Measurements from ENCODE around the gene SUPT6H. TPM values are rescaled to one million over a fixed set of nuclear protein-coding genes. Genes with fewer than 3 reads are reported as not detected.
A peak's percentile ranks its signal among the peaks of the same experiment; 100 is the strongest.

Gene SUPT6H
- polyA plus RNA-seq, 1 donor from 2014 or later = 19.0 TPM

DNA sequence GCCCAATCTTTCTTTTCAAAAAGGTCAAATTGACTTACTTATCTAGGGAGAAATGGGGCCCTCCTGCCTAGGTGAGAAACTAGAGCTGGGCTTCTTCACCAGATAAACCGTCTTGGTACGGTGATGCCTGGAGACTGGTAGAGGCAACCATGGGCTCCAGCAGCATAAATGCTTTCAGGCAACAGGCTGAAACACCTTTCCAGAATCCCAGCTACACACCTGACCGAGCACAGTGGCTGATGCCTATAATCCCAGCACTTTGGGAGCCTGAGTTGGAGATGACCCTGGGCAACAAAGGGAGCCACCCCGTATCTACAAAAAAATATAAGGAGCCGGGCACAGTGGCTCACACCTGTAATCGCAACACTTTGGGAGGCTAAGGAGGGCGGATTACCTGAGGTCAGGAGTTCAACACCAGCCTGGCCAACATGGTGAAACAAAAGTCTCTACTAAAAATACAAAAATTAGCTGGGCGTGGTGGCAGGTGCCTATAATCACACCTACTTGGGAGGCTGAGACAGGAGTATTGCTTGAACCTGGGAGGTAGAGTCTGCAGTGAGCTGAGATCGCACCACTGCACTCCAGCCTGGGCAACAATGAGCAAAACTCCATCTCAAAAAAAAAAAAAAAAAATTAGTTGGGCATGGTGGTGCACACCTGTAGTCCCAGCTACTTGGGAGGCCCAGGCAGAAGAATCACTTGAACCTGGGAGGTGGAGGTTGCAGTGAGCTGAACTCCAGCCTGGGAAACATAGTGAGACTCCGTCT is 89.8 kb downstream of the SUPT6H start:
- no peaks in the 10 kb centered on the region for H3K27me3 ChIP-seq (ENCODE audit: insufficient read depth, low read depth, low read length)
- no peaks in the 10 kb centered on the region for H3K9me3 ChIP-seq (ENCODE audit: low read length)
- H3K27ac ChIP-seq (ENCODE audit: low read length) = no peak overlapping the region
- no peak overlapping the region for H3K4me2 ChIP-seq (ENCODE audit: low read length)
- no peak for TF ChIP-seq TAF1 (IDR thresholded peaks at IDR 0.05; ENCODE audit: low read depth)
- TF ChIP-seq EZH2 (IDR thresholded peaks at IDR 0.05; ENCODE audit: borderline replicate concordance, insufficient read depth, low read length, poor library complexity, severe bottlenecking) = no peak
- no peak for TF ChIP-seq CTCF (IDR thresholded peaks at IDR 0.05; ENCODE audit: poor library complexity, severe bottlenecking)
- TF ChIP-seq SMC3 (conservative IDR thresholded peaks at IDR 0.05; ENCODE audit: poor library complexity) = no peak
- TF ChIP-seq MXI1 (conservative IDR thresholded peaks at IDR 0.05; ENCODE audit: poor library complexity, severe bottlenecking) = no peak
- TF ChIP-seq EP300 (conservative IDR thresholded peaks at IDR 0.05; ENCODE audit: poor library complexity, severe bottlenecking) = no peak
- peak; percentile 35 for TF ChIP-seq POLR2AphosphoS5 (IDR thresholded peaks at IDR 0.05)
- no peak overlapping the region for H3K4me3 ChIP-seq (ENCODE audit: low read length)
- peaks cover 16% of the 10 kb centered on the region for H4K20me1 ChIP-seq (ENCODE audit: insufficient read depth)
- no peak overlapping the region for H3K9ac ChIP-seq (ENCODE audit: low read length)
- H3K36me3 ChIP-seq (ENCODE audit: insufficient read depth, low read length) = peaks cover 21% of the 10 kb centered on the region
- no peaks in the 10 kb centered on the region for H3F3A ChIP-seq (ENCODE audit: insufficient read depth, low read length, poor library complexity, severe bottlenecking)
- no peaks in the 10 kb centered on the region for H3K9me2 ChIP-seq (ENCODE audit: insufficient read depth, low read length)
- no peak overlapping the region for H2AFZ ChIP-seq (ENCODE audit: low read depth, low read length)
- peaks cover 15% of the 10 kb centered on the region for H3K79me2 ChIP-seq (replicated peaks; ENCODE audit: insufficient read depth, low read length)

Small RNA genes lying within 50 kb of the gene (small RNA-seq; reads per million reads assigned to genes)
- gene SNORD42A = 0 reads per million in 3 experiments
- 2.9 to 6.0 (median 4.4) reads per million in 3 experiments for gene SNORD42B
- gene SNORD4A = 0 reads per million in 3 experiments
- gene SNORD4B = 0 reads per million in 3 experiments

Other genes with a start within 250 kb of the SUPT6H start
- not detected in 2 replicates for gene SLC13A2, start 188.6 kb upstream of the SUPT6H start, polyA plus RNA-seq
- not detected in 2 replicates for gene FOXN1, start 155.9 kb upstream of the SUPT6H start, polyA plus RNA-seq
- 218 and 231 TPM in 2 replicates for gene UNC119, start 109.6 kb upstream of the SUPT6H start, polyA plus RNA-seq
- 37.6 and 58.5 TPM in 2 replicates for gene PIGS, start 90.7 kb upstream of the SUPT6H start, polyA plus RNA-seq
- 3.6 and 4.0 TPM in 2 replicates for gene ALDOC, start 85.3 kb upstream of the SUPT6H start, polyA plus RNA-seq
- gene SPAG5, start 63.2 kb upstream of the SUPT6H start, polyA plus RNA-seq = 19.9 and 21.2 TPM in 2 replicates
- 45.7 and 47.5 TPM in 2 replicates for gene RSKR, start 48.0 kb upstream of the SUPT6H start, polyA plus RNA-seq
- gene BLTP2, start 17.0 kb upstream of the SUPT6H start, polyA plus RNA-seq = 52.1 and 54.4 TPM in 2 replicates
- gene SDF2, start 299 bp upstream of the SUPT6H start, polyA plus RNA-seq = 113 and 129 TPM in 2 replicates
- gene PROCA1, start 49.7 kb downstream of the SUPT6H start, polyA plus RNA-seq = 18.8 and 20.7 TPM in 2 replicates
- 3.4 and 9.3 TPM in 2 replicates for gene RAB34, start 55.7 kb downstream of the SUPT6H start, polyA plus RNA-seq
- gene RPL23A, start 57.8 kb downstream of the SUPT6H start, polyA plus RNA-seq = 292 and 297 TPM in 2 replicates
- not detected in 2 replicates for gene TLCD1, start 64.0 kb downstream of the SUPT6H start, polyA plus RNA-seq
- 1.5 and 2.0 TPM in 2 replicates for gene NEK8, start 66.6 kb downstream of the SUPT6H start, polyA plus RNA-seq
- 139 and 146 TPM in 2 replicates for gene TRAF4, start 81.8 kb downstream of the SUPT6H start, polyA plus RNA-seq
- gene FAM222B, start 180.6 kb downstream of the SUPT6H start, polyA plus RNA-seq = 1.9 and 6.4 TPM in 2 replicates
- 24.2 and 31.8 TPM in 2 replicates for gene ERAL1, start 192.8 kb downstream of the SUPT6H start, polyA plus RNA-seq
- 27.5 and 34.5 TPM in 2 replicates for gene FLOT2, start 235.5 kb downstream of the SUPT6H start, polyA plus RNA-seq
- 91.1 and 93.2 TPM in 2 replicates for gene DHRS13, start 240.9 kb downstream of the SUPT6H start, polyA plus RNA-seq